Fibroblast of lung (primary cell): ENCODE data around the gene GPR22. TPM values are rescaled to one million over a fixed set of nuclear protein-coding genes. Genes with fewer than 3 reads are reported as not detected.
A peak's percentile ranks its signal among the peaks of the same experiment; 100 is the strongest.

ENCODE experiments used
- DNase-seq, 2 donors: peaks; one replicate each; pipeline versions ENCODE4 v3.0.0 to v3.0.0-alpha.2; 2010; ENCODE audit warnings: low read depth in 2 of 2
- H2AFZ ChIP-seq: 2 replicates; pipeline ENCODE4 v1.5.1; 2012; ENCODE audit warnings: low read length, control low read depth, inconsistent platforms
- H3K27ac ChIP-seq: 2 replicates; pipeline ENCODE4 v1.5.1; 2011; ENCODE audit warnings: low read length, control low read depth; ENCODE audit not compliant: insufficient read depth
- H3K27me3 ChIP-seq: 2 replicates; pipeline ENCODE4 v1.5.1; 2011; ENCODE audit warnings: mild to moderate bottlenecking, low read length; ENCODE audit not compliant: control insufficient read depth, insufficient read depth
- H3K36me3 ChIP-seq: 2 replicates; pipeline ENCODE4 v1.5.1; 2011; ENCODE audit warnings: low read length; ENCODE audit not compliant: control insufficient read depth, insufficient read depth
- H3K4me1 ChIP-seq: 2 replicates; pipeline ENCODE4 v1.5.1; 2011; ENCODE audit warnings: low read length; ENCODE audit not compliant: control insufficient read depth, insufficient read depth; ENCODE audit errors: extremely low read depth
- H3K4me2 ChIP-seq: 2 replicates; pipeline ENCODE4 v1.5.1; 2011; ENCODE audit warnings: low read length, control low read depth; ENCODE audit not compliant: insufficient read depth; ENCODE audit errors: extremely low read depth
- H3K4me3 ChIP-seq, 4 experiments: fragments of 200-600 bp in 1 of 4; sonication (generic) in 1 of 4; replicated peaks in 1 of 4; 2 replicates each; pipeline ENCODE4 v1.5.1; 2011 to 2016; ENCODE audit warnings: low read length in 4 of 4, low read depth in 3 of 4, mild to moderate bottlenecking in 3 of 4, control low read depth in 2 of 4, inconsistent platforms in 1 of 4, mixed read lengths in 1 of 4; ENCODE audit not compliant: insufficient read depth in 1 of 4; ENCODE audit errors: control extremely low read depth in 1 of 4
- H3K79me2 ChIP-seq: 2 replicates; pipeline ENCODE4 v1.5.1; 2012; ENCODE audit warnings: mild to moderate bottlenecking, low read length, inconsistent platforms; ENCODE audit not compliant: control insufficient read depth, insufficient read depth
- H3K9ac ChIP-seq: 2 replicates; pipeline ENCODE4 v1.5.1; 2011; ENCODE audit warnings: mild to moderate bottlenecking, low read length, control low read depth; ENCODE audit not compliant: insufficient read depth
- H3K9me3 ChIP-seq: 2 replicates; pipeline ENCODE4 v1.5.1; 2012; ENCODE audit warnings: low read depth, low read length; ENCODE audit not compliant: control insufficient read depth, insufficient read depth
- H4K20me1 ChIP-seq: 2 replicates; pipeline ENCODE4 v1.5.1; 2011; ENCODE audit warnings: low read length; ENCODE audit not compliant: control insufficient read depth, insufficient read depth; ENCODE audit errors: extremely low read depth
- CTCF ChIP-seq, 2 donors: IDR thresholded peaks in 1 of 2; conservative IDR thresholded peaks in 1 of 2; 1 replicate in 1 of 2; 2 replicates in 1 of 2; pipeline ENCODE4 v1.5.1; 2011 to 2012; ENCODE audit warnings: low read length in 2 of 2, control low read depth in 1 of 2, inconsistent platforms in 1 of 2, low read depth in 1 of 2, mild to moderate bottlenecking in 1 of 2
- EZH2 ChIP-seq: IDR thresholded peaks from 2 replicates; pipeline ENCODE4 v1.5.1; 2012; ENCODE audit warnings: low read length, control low read depth, mild to moderate bottlenecking; ENCODE audit errors: missing control alignments
- polyA plus RNA-seq, 2 donors: library from polyadenylated mRNA; depleted of rRNA in 1 of 2; stranded (reverse) in 1 of 2; unstranded in 1 of 2; fragments of >200 nt; gene quantifications; 2 replicates each; pipeline ENCODE4 v1.2.1, GENCODE V29; 2011 to 2012; ENCODE audit warnings: missing spikeins in 1 of 2
- total RNA-seq: library from RNA; depleted of rRNA; stranded (reverse); fragments of >200 nt; gene quantifications from 2 replicates; pipeline ENCODE4 v1.2.1, GENCODE V29; 2014

Gene GPR22
- total and polyA plus RNA-seq, 2 donors (not counting 1 experiment from before 2014, with no cell fraction given), result not detected

GRCh38 chr7:107453388-107453787, 16.5 kb upstream of the GPR22 start:
- Histone ChIP-seq H3K9me3 (no peaks in the 10 kb centered on the region), H3K4me3 (no peak overlapping the region), H3K79me2 (no peaks in the 10 kb centered on the region), H3K4me1 (no peaks in the 10 kb centered on the region), H3K9ac (no peak overlapping the region), H3K27ac (no peak overlapping the region), H3K27me3 (no peaks in the 10 kb centered on the region), H3K4me2 (no peak overlapping the region), H3K36me3 (no peaks in the 10 kb centered on the region), H2AFZ (no peak overlapping the region), H4K20me1 (no peaks in the 10 kb centered on the region)
- DNase-seq, result peak in 1 of 2 donors; percentile 10
- TF ChIP-seq CTCF (conservative IDR thresholded peaks at IDR 0.05 in 1 of 2, IDR thresholded peaks at IDR 0.05 in 1 of 2; ENCODE audit: low read depth in 1 of 2, low read length in 2 of 2) (no peak), EZH2 (no peak)

GRCh38 chr7:107461938-107462533, 7.8 kb upstream of the GPR22 start:
- no peak overlapping the region for H3K9ac ChIP-seq
- no peak for TF ChIP-seq EZH2
- no peak for TF ChIP-seq CTCF (conservative IDR thresholded peaks at IDR 0.05 in 1 of 2, IDR thresholded peaks at IDR 0.05 in 1 of 2; ENCODE audit: low read depth in 1 of 2, low read length in 2 of 2)
- no peaks in the 10 kb centered on the region for H4K20me1 ChIP-seq
- H3K27ac ChIP-seq, result no peak overlapping the region
- H3K4me2 ChIP-seq, result no peak overlapping the region
- no peaks in the 10 kb centered on the region for H3K9me3 ChIP-seq
- no peaks in the 10 kb centered on the region for H3K4me1 ChIP-seq
- H3K4me3 ChIP-seq, result no peak overlapping the region
- H3K36me3 ChIP-seq, result no peaks in the 10 kb centered on the region
- no peak overlapping the region for H2AFZ ChIP-seq
- DNase-seq, result no peak
- H3K79me2 ChIP-seq, result no peaks in the 10 kb centered on the region
- no peaks in the 10 kb centered on the region for H3K27me3 ChIP-seq

- TF ChIP-seq EZH2 (no peak), CTCF (conservative IDR thresholded peaks at IDR 0.05 in 1 of 2, IDR thresholded peaks at IDR 0.05 in 1 of 2; ENCODE audit: low read depth in 1 of 2, low read length in 2 of 2) (peak; percentile 87 to 91)
- Histone ChIP-seq H2AFZ (no peak overlapping the region), H3K27ac (no peak overlapping the region), H3K4me2 (no peak overlapping the region), H3K9me3 (no peaks in the 10 kb centered on the region), H3K9ac (no peak overlapping the region), H3K27me3 (no peaks in the 10 kb centered on the region), H4K20me1 (no peaks in the 10 kb centered on the region), H3K79me2 (no peaks in the 10 kb centered on the region), H3K4me1 (no peaks in the 10 kb centered on the region), H3K4me3 (no peak overlapping the region), H3K36me3 (no peaks in the 10 kb centered on the region)
- DNase-seq, result peak; percentile 64 to 80
Measured at GRCh38 chr7:107463139-107464078, 6.4 kb upstream of the GPR22 start.
